ENCODE measurements around the gene EXOSC2.

EXOSC2 gene

GRCh38 chr9:130699047-130699446 is 5.5 kb downstream of the EXOSC2 start:
- DNase-seq, result peak; percentile 90

- DNase-seq, result peak; percentile 29
Measured at GRCh38 chr9:130701059-130702022, 7.8 kb downstream of the EXOSC2 start.

GRCh38 chr9:130703501-130703900 is 9.9 kb downstream of the EXOSC2 start:
- DNase-seq, result no peak

GRCh38 chr9:130707225-130707976 is 13.8 kb downstream of the EXOSC2 start:
- peak; percentile 61 for DNase-seq

- no peak for DNase-seq
Measured at GRCh38 chr9:130710822-130711352, 17.3 kb downstream of the EXOSC2 start.

GRCh38 chr9:130711469-130711868 is 17.9 kb downstream of the EXOSC2 start:
- no peak for DNase-seq

- peak; percentile 98 for DNase-seq
Measured at GRCh38 chr9:130712564-130713285, 19.1 kb downstream of the EXOSC2 start.

- DNase-seq, result no peak
Measured at GRCh38 chr9:130713286-130713960, 19.8 kb downstream of the EXOSC2 start.

GRCh38 chr9:130714586-130715110 is 21.1 kb downstream of the EXOSC2 start:
- DNase-seq, result no peak

GRCh38 chr9:130715270-130715669 is 21.7 kb downstream of the EXOSC2 start:
- no peak for DNase-seq

GRCh38 chr9:130718562-130718961 is 25.0 kb downstream of the EXOSC2 start:
- no peak for DNase-seq

- DNase-seq, result no peak
Measured at GRCh38 chr9:130720762-130721161, 27.2 kb downstream of the EXOSC2 start.

GRCh38 chr9:130728721-130729120 is 35.1 kb downstream of the EXOSC2 start:
- DNase-seq, result no peak

- no peak for DNase-seq
Measured at GRCh38 chr9:130729145-130729544, 35.6 kb downstream of the EXOSC2 start.

- DNase-seq, result no peak
Measured at GRCh38 chr9:130731355-130731754, 37.8 kb downstream of the EXOSC2 start.

- DNase-seq, result no peak
Measured at GRCh38 chr9:130732136-130732535, 38.6 kb downstream of the EXOSC2 start.

- DNase-seq, result no peak
Measured at GRCh38 chr9:130732793-130733221, 39.2 kb downstream of the EXOSC2 start.

- no peak for DNase-seq
Measured at GRCh38 chr9:130735566-130735965, 42.0 kb downstream of the EXOSC2 start.

- no peak for DNase-seq
Measured at GRCh38 chr9:130736834-130737233, 43.3 kb downstream of the EXOSC2 start.

- DNase-seq, result no peak
Measured at GRCh38 chr9:130738281-130738680, 44.7 kb downstream of the EXOSC2 start.

GRCh38 chr9:130739081-130739480 is 45.5 kb downstream of the EXOSC2 start:
- DNase-seq, result no peak

Data from MV-4-11 (cell line).